ENCODE data around the gene STPG3.

DNA sequence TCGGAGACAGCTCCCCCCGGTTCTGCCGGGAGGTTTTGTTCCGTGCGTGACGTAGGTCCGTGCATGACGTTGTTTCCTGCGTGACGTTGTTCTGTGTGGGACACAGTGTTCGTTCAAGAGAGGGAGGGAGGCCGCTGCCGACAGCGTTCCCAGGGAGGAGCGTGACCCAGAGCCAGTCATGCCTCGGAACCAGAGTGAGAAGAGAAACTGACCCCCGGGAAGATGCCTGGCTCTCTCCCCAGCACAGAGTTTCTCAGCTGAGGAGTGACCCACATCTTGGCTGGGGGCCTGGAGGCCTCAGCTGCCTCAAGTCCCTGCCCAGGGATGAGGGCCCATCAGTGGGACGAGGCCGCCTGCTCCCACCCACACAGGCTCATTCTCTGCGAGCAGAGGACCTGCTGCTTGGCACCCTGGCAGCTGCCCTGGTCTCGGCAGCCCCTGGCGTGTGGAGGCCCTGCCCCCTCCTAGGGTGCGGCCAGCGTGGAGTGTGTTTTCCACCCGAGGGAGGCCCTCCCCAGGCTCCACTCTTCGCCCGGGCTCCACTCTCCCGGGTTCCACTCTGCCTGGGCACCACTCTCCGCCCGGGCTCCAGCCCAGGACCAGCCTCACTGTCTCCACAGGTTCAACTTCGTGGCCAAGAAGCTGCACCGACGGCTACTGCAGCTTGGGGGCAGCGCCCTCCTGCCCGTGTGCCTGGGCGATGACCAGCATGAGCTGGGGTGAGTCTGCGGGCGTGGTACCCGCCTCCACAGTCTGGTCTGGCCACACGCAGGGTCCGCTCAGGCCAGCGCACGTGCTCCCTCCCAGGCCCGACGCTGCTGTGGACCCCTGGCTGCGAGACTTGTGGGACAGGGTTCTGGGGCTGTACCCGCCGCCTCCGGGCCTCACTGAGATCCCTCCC, 37.7 kb upstream of the STPG3 start:
- TF ChIP-seq CTCF (IDR thresholded peaks at IDR 0.05) (no peak), EP300 (IDR thresholded peaks at IDR 0.05) (no peak)
